ENCODE results near the gene KCTD3.

DNA sequence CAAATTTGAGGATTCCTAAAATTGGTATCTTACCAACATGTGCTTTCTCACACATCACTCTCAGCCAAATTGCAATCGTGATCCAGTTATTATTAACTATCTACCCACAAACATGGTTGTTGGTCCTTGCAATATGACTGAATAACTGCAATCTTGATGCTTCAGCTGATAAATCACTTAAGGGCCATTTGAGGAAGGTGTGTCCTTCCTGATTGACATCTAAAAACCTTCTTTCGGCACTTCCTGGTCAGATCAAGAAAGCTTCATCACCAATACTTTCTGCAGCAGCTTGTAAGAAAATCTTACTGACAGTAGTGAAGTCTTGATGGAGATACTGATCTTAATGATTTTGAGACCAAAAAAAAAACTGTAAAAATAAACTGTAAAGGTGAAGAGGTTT is 48.5 kb upstream of the KCTD3 start:
- TF ChIP-seq, protein P1, sequence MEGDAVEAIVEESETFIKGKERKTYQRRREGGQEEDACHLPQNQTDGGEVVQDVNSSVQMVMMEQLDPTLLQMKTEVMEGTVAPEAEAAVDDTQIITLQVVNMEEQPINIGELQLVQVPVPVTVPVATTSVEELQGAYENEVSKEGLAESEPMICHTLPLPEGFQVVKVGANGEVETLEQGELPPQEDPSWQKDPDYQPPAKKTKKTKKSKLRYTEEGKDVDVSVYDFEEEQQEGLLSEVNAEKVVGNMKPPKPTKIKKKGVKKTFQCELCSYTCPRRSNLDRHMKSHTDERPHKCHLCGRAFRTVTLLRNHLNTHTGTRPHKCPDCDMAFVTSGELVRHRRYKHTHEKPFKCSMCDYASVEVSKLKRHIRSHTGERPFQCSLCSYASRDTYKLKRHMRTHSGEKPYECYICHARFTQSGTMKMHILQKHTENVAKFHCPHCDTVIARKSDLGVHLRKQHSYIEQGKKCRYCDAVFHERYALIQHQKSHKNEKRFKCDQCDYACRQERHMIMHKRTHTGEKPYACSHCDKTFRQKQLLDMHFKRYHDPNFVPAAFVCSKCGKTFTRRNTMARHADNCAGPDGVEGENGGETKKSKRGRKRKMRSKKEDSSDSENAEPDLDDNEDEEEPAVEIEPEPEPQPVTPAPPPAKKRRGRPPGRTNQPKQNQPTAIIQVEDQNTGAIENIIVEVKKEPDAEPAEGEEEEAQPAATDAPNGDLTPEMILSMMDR (IDR thresholded peaks at IDR 0.05) = no peak
- TF ChIP-seq EZH2 (IDR thresholded peaks at IDR 0.05; ENCODE audit: borderline replicate concordance, insufficient read depth, low read depth, low read length, poor library complexity, severe bottlenecking) = no peak
